Stomach smooth muscle (tissue), 2 donors: ENCODE results near the gene SLC47A2.

ENCODE experiments used
- H3K27ac ChIP-seq: one replicate; pipeline ENCODE4 v1.7.0; 2013; ENCODE audit warnings: mild to moderate bottlenecking, low read length, inconsistent platforms
- H3K27me3 ChIP-seq, 2 donors: one replicate each; pipeline ENCODE4 v1.7.0; 2013; ENCODE audit warnings: low read length in 2 of 2; ENCODE audit not compliant: insufficient read depth in 2 of 2, control insufficient read depth in 1 of 2
- H3K36me3 ChIP-seq, 2 donors: one replicate each; pipeline ENCODE4 v1.7.0; 2013; ENCODE audit warnings: low read length in 2 of 2; ENCODE audit not compliant: control insufficient read depth in 2 of 2, insufficient read depth in 2 of 2
- H3K4me1 ChIP-seq: one replicate; pipeline ENCODE4 v1.7.0; 2013; ENCODE audit warnings: low read length; ENCODE audit not compliant: control insufficient read depth, insufficient read depth
- H3K4me3 ChIP-seq, 2 donors: one replicate each; pipeline ENCODE4 v1.7.0; 2013; ENCODE audit warnings: low read length in 2 of 2
- H3K9ac ChIP-seq, 2 donors: one replicate each; pipeline ENCODE4 v1.7.0; 2013; ENCODE audit warnings: low read length in 2 of 2, mild to moderate bottlenecking in 1 of 2
- H3K9me3 ChIP-seq, 2 donors: one replicate each; pipeline ENCODE4 v1.7.0; 2013; ENCODE audit warnings: low read length in 2 of 2; ENCODE audit not compliant: control insufficient read depth in 2 of 2
- donor health status: healthy.
- donor health status: Pancreatic carcinoma.

The SLC47A2 gene

DNA sequence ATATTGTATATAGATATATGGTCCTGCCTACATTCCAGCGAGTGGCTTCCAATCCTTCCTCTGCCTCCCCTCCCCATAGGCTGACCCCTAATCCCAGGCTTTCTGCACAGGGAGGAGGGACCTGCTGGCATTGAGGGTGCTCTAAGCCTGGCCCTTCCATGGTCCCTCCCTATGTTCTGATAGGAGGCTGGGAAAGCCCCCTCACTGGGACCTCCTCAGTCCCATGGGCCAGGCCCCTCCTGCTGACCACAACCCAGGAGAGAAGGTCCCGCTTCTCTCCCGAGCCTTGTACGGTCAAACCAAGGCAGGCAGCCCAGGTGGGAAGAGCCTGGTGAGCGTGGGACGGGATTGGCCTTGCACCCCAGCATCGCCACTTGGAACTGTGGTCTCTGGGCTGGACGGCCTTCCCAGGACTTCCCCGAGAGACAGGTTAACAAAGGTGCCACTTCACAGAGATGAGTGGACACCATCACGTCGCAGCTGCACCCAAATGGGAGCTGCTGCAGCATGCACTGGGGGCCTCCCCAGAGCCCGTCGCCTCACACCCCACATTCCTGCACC is 30.9 kb upstream of the SLC47A2 start:
- no peak overlapping the region for H3K27ac ChIP-seq
- peaks cover 19% of the 10 kb centered on the region for H3K4me1 ChIP-seq
- H3K27me3 ChIP-seq = no peaks in the 10 kb centered on the region
- no peaks in the 10 kb centered on the region for H3K36me3 ChIP-seq
- H3K9ac ChIP-seq = no peak overlapping the region
- H3K9me3 ChIP-seq = no peaks in the 10 kb centered on the region
- no peak overlapping the region for H3K4me3 ChIP-seq

- Histone ChIP-seq H3K27ac (no peak overlapping the region), H3K9me3 (no peaks in the 10 kb centered on the region), H3K9ac (no peak overlapping the region), H3K36me3 (no peaks in the 10 kb centered on the region), H3K4me1 (peaks cover 19% of the 10 kb centered on the region), H3K27me3 (no peaks in the 10 kb centered on the region), H3K4me3 (no peak overlapping the region)
Measured at GRCh38 chr17:19746517-19746916, 30.1 kb upstream of the SLC47A2 start.

- Histone ChIP-seq H3K4me1 (peaks cover 19% of the 10 kb centered on the region), H3K27me3 (no peaks in the 10 kb centered on the region), H3K9me3 (no peaks in the 10 kb centered on the region), H3K4me3 (peak overlapping the region; percentile 21 to 68), H3K27ac (no peak overlapping the region), H3K9ac (peak overlapping the region in 1 of 2 donors; percentile 47), H3K36me3 (no peaks in the 10 kb centered on the region)
Measured at GRCh38 chr17:19744922-19745757, 28.8 kb upstream of the SLC47A2 start.

DNA sequence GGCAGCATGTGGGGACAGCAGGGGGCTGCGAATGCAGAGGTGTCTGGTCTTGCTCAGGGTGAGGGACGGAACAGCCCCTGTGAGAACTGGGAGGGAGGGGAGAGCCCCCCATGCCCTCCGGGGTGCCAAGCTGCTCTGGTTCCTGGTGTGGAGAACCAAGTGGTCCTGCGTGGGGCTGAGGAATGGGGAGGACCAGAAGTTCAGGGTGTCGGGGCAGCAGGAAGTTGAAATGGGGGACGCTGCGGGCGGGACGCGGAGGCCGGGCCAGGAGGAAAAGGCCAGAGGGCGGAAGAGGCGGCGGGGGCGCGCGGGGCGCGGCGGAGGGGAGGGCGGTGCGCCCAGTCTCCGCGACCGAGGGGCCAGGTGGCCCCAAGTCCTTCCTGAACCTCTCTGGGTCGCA is 28.1 kb upstream of the SLC47A2 start:
- H3K4me3 ChIP-seq = peak overlapping the region in 1 of 2 donors; percentile 68
- peaks cover 19% of the 10 kb centered on the region for H3K4me1 ChIP-seq
- peak overlapping the region; percentile 23 to 47 for H3K9ac ChIP-seq
- H3K27me3 ChIP-seq = no peaks in the 10 kb centered on the region
- no peak overlapping the region for H3K27ac ChIP-seq
- no peaks in the 10 kb centered on the region for H3K9me3 ChIP-seq
- no peaks in the 10 kb centered on the region for H3K36me3 ChIP-seq

GRCh38 chr17:19743101-19744100 is 27.0 kb upstream of the SLC47A2 start:
- peaks cover 16% of the 10 kb centered on the region for H3K4me1 ChIP-seq
- no peaks in the 10 kb centered on the region for H3K27me3 ChIP-seq
- no peaks in the 10 kb centered on the region for H3K36me3 ChIP-seq
- H3K9me3 ChIP-seq = no peaks in the 10 kb centered on the region
- no peak overlapping the region for H3K4me3 ChIP-seq
- no peak overlapping the region for H3K27ac ChIP-seq
- H3K9ac ChIP-seq = no peak overlapping the region

- Histone ChIP-seq H3K36me3 (no peaks in the 10 kb centered on the region), H3K9ac (no peak overlapping the region), H3K27ac (no peak overlapping the region)
Measured at GRCh38 chr17:19742495-19742894, 26.1 kb upstream of the SLC47A2 start.

DNA sequence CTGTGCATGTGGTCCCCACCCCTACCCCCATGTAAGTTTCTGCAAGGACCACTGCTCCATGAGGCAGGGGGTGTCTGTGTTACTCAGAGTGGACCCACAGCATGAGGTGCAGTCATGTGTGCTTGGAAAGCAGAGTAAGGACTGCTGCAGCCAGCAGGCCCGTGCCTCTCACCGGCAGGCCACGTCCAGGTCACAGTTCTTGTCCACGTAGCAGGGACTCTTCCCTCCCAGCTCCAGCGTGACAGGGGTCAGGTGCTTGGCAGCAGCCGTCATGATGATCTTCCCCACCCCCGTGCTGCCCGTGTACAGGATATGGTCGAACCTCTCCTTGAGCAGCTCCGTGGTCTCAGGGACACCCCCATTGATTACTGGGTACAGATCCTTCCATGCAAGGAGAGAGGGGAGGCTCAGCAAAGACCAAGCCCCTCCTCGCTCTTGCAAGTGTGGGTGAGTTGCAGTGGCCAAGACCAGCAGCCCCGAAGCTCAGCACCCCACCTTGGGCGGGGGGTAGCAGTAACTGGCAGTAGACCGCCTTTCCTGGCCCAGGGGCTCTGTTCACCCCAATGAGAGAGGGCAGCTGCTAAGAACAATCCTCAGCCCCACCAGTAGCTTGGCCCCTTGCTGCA is 25.6 kb upstream of the SLC47A2 start:
- no peak overlapping the region for H3K4me3 ChIP-seq
- no peaks in the 10 kb centered on the region for H3K9me3 ChIP-seq
- no peak overlapping the region for H3K9ac ChIP-seq
- H3K4me1 ChIP-seq = peaks cover 10% of the 10 kb centered on the region
- H3K27me3 ChIP-seq = no peaks in the 10 kb centered on the region
- no peak overlapping the region for H3K27ac ChIP-seq
- H3K36me3 ChIP-seq = no peaks in the 10 kb centered on the region

More at GRCh38 chr17:19742495-19742894, 26.1 kb upstream of the SLC47A2 start:
- H3K4me1 ChIP-seq = peaks cover 10% of the 10 kb centered on the region
- H3K27me3 ChIP-seq = no peaks in the 10 kb centered on the region
- H3K4me3 ChIP-seq = no peak overlapping the region
- no peaks in the 10 kb centered on the region for H3K9me3 ChIP-seq

DNA sequence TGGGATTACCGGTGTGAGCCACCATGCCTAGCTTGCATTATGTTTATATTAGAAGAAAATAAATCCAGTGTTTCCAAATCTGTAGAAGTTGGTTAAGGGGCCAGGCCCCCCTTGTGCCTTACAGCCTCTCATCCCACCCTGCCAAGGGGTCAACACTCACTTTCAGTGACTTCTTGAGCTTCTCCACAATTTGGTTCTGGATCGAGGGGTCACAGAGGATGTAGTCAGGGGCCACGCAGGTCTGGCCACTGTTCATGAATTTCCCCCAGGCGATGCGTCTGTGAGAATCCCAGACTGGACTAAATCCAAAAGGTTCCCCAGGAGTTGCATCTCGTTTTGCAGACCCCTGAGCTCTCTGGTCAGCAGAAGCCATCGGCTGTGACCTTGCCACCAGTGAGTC is 24.5 kb upstream of the SLC47A2 start:
- no peaks in the 10 kb centered on the region for H3K36me3 ChIP-seq
- H3K9me3 ChIP-seq = no peaks in the 10 kb centered on the region
- H3K9ac ChIP-seq = no peak overlapping the region
- no peak overlapping the region for H3K4me3 ChIP-seq
- H3K27ac ChIP-seq = no peak overlapping the region
- H3K27me3 ChIP-seq = no peaks in the 10 kb centered on the region
- H3K4me1 ChIP-seq = peaks cover 10% of the 10 kb centered on the region

DNA sequence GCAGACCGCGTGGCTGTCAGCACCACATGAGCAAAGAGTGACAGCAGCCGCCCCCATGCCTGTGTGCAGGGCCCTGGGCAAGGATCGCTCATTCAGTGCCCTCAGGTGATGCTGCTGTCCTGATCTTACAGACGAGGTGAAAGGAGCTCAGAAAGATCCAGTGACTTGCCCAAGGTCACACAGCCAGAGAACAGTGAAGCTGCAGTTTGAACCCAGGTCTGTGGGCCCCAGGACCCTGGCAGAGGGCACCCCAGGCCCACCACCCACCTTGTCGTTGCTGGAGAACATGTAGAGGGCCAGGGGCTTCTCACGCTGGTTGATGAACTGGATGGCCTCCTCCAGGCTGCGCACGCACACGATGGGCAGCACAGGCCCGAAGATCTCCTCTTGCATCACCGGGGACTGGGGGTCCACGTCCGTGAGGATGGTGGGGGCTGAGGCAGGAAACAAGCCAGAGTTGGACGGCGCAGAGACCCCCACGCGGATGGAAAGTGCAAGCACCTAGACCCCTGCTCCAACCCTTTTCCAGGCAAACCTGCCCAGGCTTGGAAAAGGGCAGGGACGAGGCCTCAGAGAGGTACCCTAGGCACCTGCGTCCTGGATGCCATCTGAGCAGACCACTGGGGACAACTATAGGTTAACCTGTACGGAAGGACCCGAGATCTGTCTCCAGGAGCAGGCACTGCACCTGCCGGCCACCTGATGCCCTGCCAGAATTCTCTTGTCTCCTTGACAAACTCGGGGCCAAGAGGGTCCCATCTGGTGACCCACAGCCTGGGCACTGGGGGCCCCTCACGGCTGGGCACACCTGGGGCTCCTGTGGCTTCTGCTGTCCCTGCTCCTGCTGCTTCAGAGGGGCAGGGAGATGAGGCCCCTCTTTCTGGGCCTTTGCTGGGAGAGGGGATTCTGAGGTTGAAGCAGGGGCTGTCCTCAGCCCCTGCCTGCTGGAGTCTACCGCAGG is 23.1 kb upstream of the SLC47A2 start:
- Histone ChIP-seq H3K9ac (no peak overlapping the region), H3K36me3 (no peaks in the 10 kb centered on the region), H3K27me3 (no peaks in the 10 kb centered on the region), H3K9me3 (no peaks in the 10 kb centered on the region), H3K27ac (no peak overlapping the region), H3K4me1 (peaks cover 2% of the 10 kb centered on the region), H3K4me3 (no peak overlapping the region)
